ENCODE measurements around the gene BCO2. TPM values are rescaled to one million over a fixed set of nuclear protein-coding genes. Genes with fewer than 3 reads are reported as not detected.

BCO2 gene
- total and polyA plus RNA-seq, 11 donors, result 51.8 to 126 (median 80.7) TPM

DNA sequence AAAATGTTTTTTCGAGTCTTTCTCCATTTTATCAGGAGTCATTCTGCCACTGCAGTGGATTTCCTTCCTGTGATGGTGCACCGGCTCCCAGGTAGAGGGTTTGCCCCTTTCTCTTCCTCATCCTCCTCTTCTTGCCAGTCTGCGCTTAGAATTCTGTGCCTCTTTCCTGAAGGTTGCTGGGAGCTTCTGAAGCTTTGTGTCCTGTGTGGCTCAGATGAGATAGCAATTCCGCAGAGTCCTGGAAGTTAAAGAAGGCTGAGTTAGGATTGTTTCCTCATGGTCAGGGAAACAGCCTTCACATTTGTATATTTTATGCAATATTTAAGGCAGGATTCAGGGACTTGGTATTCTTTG, 264 bp downstream of the BCO2 start:
- DNase-seq (no peak), ATAC-seq (peak; percentile 44 to 60 (median 52))
- H3K27ac ChIP-seq, result peak overlapping the region; percentile 28 to 87 (median 78)
- WGBS, 4 donors, result 3 to 11% (median 7%) methylated on average over 4 of the region's 4 CpGs
- peaks cover 0 to 5% (median 0%) of the 10 kb centered on the region in 9 donors for H3K36me3 ChIP-seq
- intact Hi-C loops (cut with DNase I), result loop anchor here in 5 of 10 donors (2.0 to 10.0 kb wide), 4 partner anchors 58 to 63 kb away; no protein-coding TSS in a partner anchor
- H3K4me1 ChIP-seq, result peaks cover 0 to 26% (median 7%) of the 10 kb centered on the region in 12 donors
- no peaks in the 10 kb centered on the region for H3K27me3 ChIP-seq
- H3K9me3 ChIP-seq, result no peaks in the 10 kb centered on the region
- H3K4me3 ChIP-seq, result peak overlapping the region; percentile 21 to 62 (median 48)
- TF ChIP-seq POLR2A (IDR thresholded peaks at IDR 0.05), result no peak
- TF ChIP-seq, protein P1, sequence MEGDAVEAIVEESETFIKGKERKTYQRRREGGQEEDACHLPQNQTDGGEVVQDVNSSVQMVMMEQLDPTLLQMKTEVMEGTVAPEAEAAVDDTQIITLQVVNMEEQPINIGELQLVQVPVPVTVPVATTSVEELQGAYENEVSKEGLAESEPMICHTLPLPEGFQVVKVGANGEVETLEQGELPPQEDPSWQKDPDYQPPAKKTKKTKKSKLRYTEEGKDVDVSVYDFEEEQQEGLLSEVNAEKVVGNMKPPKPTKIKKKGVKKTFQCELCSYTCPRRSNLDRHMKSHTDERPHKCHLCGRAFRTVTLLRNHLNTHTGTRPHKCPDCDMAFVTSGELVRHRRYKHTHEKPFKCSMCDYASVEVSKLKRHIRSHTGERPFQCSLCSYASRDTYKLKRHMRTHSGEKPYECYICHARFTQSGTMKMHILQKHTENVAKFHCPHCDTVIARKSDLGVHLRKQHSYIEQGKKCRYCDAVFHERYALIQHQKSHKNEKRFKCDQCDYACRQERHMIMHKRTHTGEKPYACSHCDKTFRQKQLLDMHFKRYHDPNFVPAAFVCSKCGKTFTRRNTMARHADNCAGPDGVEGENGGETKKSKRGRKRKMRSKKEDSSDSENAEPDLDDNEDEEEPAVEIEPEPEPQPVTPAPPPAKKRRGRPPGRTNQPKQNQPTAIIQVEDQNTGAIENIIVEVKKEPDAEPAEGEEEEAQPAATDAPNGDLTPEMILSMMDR (IDR thresholded peaks at IDR 0.05), result no peak

DNA sequence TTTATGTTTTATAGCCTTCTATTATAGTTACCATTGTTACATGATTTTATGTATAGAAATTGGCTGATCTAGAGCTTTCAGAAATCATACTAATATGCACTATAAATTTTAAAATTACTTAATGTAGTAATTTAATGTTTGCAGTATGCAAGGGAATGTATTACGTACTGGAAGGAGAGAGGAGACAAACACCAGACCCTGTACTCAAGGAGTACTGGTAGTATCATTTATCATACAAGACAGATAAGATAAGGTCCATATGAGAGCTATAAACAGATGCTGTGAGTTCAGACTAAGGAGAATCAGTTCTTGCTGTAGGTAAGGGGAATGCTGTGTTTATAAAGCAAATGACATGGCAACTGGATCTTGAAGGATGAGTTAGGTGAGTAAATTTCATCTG, 765 bp downstream of the BCO2 start:
- no peaks in the 10 kb centered on the region for H3K27me3 ChIP-seq
- 51 to 67% (median 56%) methylated on average over 1 of the region's 1 CpG for WGBS, 4 donors
- peaks cover 0 to 26% (median 7%) of the 10 kb centered on the region in 12 donors for H3K4me1 ChIP-seq
- ATAC-seq, result peak in 3 of 4 donors; percentile 39 to 70 (median 61)
- peaks cover 0 to 5% (median 0%) of the 10 kb centered on the region in 9 donors for H3K36me3 ChIP-seq
- H3K4me3 ChIP-seq, result peak overlapping the region; percentile 21 to 62 (median 48)
- no peak for DNase-seq
- no peaks in the 10 kb centered on the region for H3K9me3 ChIP-seq
- peak overlapping the region; percentile 28 to 87 (median 78) for H3K27ac ChIP-seq
- intact Hi-C loops (cut with DNase I), result loop anchor here in 4 of 10 donors (5.0 to 10.0 kb wide), 3 partner anchors 59 to 64 kb away; no protein-coding TSS in a partner anchor
- TF ChIP-seq, protein P1 (IDR thresholded peaks at IDR 0.05), result no peak
- no peak for TF ChIP-seq POLR2A (IDR thresholded peaks at IDR 0.05)

DNA sequence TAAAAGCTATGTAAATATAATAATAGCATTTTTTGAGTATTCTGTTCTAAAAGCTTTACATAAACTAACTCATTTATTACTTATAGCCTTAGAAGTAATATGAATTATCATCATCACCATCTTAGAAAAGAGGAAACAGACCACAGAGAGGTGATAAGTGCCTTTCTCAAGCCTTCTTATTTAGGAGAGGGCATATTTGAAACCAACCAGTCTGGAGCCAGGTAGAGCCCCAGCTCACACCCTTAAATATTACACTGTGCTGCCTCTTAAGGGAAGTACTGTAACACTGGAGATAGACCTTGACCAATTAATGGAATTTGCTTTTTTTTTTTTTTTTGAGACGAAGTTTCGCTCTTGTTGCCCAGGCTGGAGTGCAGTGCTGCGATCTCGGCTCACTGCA, 2.3 kb downstream of the BCO2 start:
- H3K9me3 ChIP-seq, result no peaks in the 10 kb centered on the region
- peaks cover 0 to 5% (median 0%) of the 10 kb centered on the region in 9 donors for H3K36me3 ChIP-seq
- peak in 1 of 4 donors; percentile 6 for ATAC-seq
- intact Hi-C loops (cut with DNase I), result loop anchor here in 4 of 10 donors (5.0 to 10.0 kb wide), 3 partner anchors 60 to 65 kb away; no protein-coding TSS in a partner anchor
- H3K27me3 ChIP-seq, result no peaks in the 10 kb centered on the region
- H3K4me1 ChIP-seq, result peaks cover 0 to 26% (median 6%) of the 10 kb centered on the region in 12 donors
- peak overlapping the region; percentile 0 to 62 (median 48) for H3K4me3 ChIP-seq
- no peak for DNase-seq
- peak overlapping the region in 8 of 12 donors; percentile 12 to 83 (median 74) for H3K27ac ChIP-seq
- WGBS, 4 donors, result 57 to 69% (median 61%) methylated on average over 4 of the region's 4 CpGs
- TF ChIP-seq POLR2A (IDR thresholded peaks at IDR 0.05), result no peak
- TF ChIP-seq, protein P1 (IDR thresholded peaks at IDR 0.05), result no peak

DNA sequence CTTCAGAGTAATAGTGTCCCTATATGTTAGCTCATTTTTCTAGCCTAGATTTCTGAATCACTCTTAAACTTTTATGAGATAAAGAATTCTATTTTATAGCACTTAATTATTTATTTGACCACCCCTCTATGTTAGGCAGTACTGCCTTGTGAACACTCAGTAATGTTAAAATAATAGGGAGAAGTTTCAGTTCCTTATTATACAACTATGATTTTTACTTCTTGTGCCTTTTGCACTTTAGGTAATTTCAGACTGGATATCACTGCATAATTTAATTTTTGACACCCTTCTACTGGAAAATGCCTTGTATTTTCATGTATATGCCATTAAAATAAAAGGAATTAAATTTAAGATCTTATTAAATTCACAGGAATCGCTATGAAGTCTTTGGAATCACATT, 3.1 kb downstream of the BCO2 start:
- intact Hi-C loops (cut with DNase I), result loop anchor here in 4 of 10 donors (5.0 to 10.0 kb wide), 3 partner anchors 61 to 66 kb away; no protein-coding TSS in a partner anchor
- H3K36me3 ChIP-seq, result peaks cover 0 to 5% (median 0%) of the 10 kb centered on the region in 9 donors
- peak overlapping the region in 10 of 12 donors; percentile 38 to 62 (median 50) for H3K4me3 ChIP-seq
- no peaks in the 10 kb centered on the region for H3K9me3 ChIP-seq
- H3K27me3 ChIP-seq, result no peaks in the 10 kb centered on the region
- ATAC-seq, result no peak
- H3K4me1 ChIP-seq, result peaks cover 0 to 26% (median 2%) of the 10 kb centered on the region in 12 donors
- 91 to 97% (median 95%) methylated on average over 1 of the region's 1 CpG for WGBS, 4 donors
- no peak for DNase-seq
- H3K27ac ChIP-seq, result peak overlapping the region in 8 of 12 donors; percentile 10 to 83 (median 74)
- TF ChIP-seq POLR2A (IDR thresholded peaks at IDR 0.05), result no peak
- TF ChIP-seq, protein P1 (IDR thresholded peaks at IDR 0.05), result no peak

Measured in heart left ventricle (tissue), 16 donors.